ENCODE results near the gene CFAP91.

DNA sequence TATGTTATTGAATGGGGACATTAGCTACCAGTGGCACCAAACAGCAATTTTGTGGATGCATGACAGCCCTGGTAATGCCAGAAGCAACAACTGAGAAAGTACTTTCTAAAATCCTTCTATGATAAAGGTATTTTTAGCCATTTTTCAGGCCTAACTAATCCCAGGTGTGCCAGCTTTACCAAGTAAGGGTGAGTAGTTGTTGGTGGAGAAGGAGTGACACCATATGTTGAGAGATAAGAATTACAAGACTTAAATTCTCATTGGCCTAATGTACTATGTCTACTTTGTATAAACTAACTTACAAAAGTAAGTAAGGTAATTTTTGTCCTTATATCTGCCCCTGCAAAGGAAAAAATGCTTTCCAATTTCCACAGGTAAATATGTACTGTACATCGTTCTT lies 21.5 kb upstream of the CFAP91 start:
- TF ChIP-seq EZH2 (IDR thresholded peaks at IDR 0.05; ENCODE audit: borderline replicate concordance, low read length), result no peak
- TF ChIP-seq, protein P1, sequence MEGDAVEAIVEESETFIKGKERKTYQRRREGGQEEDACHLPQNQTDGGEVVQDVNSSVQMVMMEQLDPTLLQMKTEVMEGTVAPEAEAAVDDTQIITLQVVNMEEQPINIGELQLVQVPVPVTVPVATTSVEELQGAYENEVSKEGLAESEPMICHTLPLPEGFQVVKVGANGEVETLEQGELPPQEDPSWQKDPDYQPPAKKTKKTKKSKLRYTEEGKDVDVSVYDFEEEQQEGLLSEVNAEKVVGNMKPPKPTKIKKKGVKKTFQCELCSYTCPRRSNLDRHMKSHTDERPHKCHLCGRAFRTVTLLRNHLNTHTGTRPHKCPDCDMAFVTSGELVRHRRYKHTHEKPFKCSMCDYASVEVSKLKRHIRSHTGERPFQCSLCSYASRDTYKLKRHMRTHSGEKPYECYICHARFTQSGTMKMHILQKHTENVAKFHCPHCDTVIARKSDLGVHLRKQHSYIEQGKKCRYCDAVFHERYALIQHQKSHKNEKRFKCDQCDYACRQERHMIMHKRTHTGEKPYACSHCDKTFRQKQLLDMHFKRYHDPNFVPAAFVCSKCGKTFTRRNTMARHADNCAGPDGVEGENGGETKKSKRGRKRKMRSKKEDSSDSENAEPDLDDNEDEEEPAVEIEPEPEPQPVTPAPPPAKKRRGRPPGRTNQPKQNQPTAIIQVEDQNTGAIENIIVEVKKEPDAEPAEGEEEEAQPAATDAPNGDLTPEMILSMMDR (conservative IDR thresholded peaks at IDR 0.05 in 1 of 2, IDR thresholded peaks at IDR 0.05 in 1 of 2; ENCODE audit: extremely low read depth in 1 of 2, insufficient read depth in 1 of 2, low read depth in 1 of 2, low read length in 2 of 2), result peak; percentile 47 to 61
